Suprapubic skin (tissue), 3 donors: ENCODE results near the gene AGPS.

Source experiments
- CTCF ChIP-seq, 2 donors: fragments of 200-600 bp in 1 of 2; fragments of 450-650 bp in 1 of 2; sonication (generic) in 1 of 2; IDR thresholded peaks; one replicate each; pipeline ENCODE4 v1.5.1; 2016 to 2019; ENCODE audit warnings: antibody characterized with exemption in 2 of 2, mild to moderate bottlenecking in 1 of 2, moderate library complexity in 1 of 2
- POLR2AphosphoS5 ChIP-seq, 3 donors: sonication (generic); formaldehyde crosslinking; IDR thresholded peaks; one replicate each; pipeline ENCODE4 v1.6.1; 2017; ENCODE audit warnings: antibody characterized with exemption in 3 of 3

- no peak for TF ChIP-seq CTCF (IDR thresholded peaks at IDR 0.05)
- TF ChIP-seq POLR2AphosphoS5 (IDR thresholded peaks at IDR 0.05) = no peak
These were observed 5.1 kb downstream of the AGPS start for GRCh38 chr2:177397481-177398289.
